GM18511 (cell line): ENCODE data around the gene NRXN3.

Source experiments
- ATAC-seq: cut with Tn5 transposase; IDR thresholded peaks from one replicate; pipeline ENCODE4 v1.9.1; 2021; ENCODE audit warnings: mild to moderate bottlenecking, moderate library complexity; ENCODE audit not compliant: unreplicated experiment

The NRXN3 gene

DNA sequence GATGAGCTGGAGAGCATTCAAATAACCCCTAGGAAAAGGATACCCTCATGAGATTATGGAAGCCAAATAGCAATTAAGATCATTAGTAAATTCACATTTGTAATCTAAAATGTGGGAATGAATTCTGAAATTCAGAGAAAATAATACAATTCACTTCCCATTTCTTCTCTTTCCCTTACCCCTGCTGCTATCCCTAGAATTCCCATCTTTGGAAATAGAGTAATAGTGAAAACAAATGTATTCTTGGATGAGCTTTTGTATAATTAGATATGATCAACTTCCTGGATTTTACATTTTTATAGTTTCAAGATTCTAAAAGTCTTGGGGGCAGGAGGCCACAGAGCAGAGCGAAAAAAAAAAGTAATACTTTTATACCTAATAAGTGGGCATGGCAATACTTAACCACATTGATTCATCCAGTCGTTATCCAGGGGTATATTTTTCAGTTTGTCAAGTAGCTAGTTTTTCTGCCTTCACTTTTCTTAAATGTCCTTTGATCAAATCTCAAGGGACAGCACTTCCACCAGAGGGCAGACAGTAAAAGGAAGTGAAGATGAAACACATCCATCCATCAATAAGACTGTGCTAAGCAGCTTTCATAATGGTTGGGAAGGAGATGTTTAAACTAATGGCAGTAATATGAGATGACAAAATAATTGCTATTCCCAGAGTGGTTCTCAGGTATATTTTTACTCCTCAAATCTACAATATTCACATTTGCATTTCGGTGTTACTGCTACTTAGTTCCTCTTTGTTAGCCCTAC is 1639.9 kb downstream of the NRXN3 start:
- no peak for ATAC-seq

DNA sequence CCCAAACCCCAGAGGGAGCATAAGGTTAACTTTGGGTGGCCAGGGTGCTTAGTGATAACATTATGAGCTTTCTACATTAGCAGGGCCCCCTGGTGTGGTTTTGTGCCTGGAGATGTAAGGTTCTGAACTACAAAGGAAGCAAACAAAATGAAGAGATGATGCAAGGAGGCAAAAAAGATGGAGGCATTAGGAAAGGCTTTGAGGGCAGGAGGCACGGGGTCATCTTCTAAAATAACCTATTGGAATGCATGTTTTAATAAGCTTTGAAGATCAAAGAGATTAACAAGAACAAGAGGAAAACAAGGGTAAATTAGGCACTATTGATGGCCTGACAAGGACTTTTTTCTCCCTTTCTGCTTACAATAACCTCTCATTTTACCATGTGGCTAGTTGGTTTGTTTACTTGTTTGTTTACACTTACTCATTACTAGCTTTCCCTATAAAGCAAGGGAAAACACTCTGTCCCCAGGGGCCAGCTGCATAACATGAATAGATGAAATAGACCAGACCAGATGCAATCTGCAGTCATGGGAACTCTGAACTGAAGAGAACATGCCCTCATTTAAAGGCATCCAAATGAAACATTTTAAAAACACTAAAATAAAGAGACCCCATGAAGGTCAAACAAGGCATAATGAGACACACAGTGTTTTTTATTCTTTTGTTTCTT is 1650.8 kb downstream of the NRXN3 start:
- ATAC-seq: no peak

DNA sequence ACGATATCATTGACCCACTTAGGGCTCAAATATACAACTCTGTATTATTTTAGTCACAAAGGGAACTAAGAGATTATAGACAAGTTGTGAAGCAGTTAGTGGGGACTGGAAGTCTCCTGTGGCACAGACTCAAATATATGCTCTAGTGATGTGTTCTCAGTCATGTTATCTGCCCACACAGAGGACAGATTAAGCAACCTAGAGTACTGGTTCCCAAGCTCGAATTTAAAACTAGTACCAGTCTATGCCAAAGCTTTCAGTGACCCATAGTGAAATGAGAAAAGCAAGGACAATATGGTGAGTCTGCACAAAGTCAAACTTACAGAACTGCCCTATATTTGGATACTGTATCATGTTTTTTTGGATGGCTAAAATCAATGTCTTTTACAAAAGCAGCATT is 1651.9 kb downstream of the NRXN3 start:
- no peak for ATAC-seq

DNA sequence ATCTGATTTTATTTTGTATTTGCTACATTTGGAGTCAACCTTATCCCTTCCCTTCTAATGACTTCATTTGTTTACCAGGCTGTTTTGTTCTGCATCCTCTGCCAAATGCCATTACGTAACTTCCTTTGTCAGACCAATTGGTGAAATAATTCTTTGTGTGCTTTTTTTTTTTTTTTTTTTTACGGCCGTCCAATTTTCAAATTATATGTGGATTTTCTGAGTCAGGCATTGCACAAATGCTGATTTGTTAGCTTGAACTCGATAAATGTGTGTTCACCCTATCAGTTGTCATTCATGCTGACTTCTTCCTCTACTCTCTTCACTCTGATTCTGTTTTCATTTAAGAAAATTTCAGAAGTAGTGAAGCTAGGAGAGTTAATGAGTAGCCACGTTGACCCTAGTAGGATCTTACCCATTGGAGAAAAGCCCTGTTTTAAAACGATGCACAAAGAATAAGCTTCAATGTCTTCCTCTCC is 1654.9 kb downstream of the NRXN3 start:
- no peak for ATAC-seq

DNA sequence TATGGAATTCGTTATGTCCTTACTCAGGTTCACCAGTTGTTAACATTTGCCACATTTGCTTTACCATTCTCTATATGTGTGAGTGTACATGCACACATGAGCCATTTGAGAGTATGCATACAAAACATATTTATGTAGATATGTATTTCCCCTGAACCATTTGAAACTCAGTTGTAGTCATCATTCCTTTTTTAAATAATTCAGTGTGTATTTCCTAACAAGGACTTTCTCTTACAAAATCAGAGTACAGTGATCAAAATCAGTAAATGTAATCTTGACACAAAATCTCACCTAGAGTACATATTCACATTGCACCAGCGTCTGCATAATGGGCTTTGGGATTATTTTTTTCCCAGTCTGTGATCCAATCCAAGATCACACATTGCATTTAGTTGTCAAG is 1656.2 kb downstream of the NRXN3 start:
- no peak for ATAC-seq

DNA sequence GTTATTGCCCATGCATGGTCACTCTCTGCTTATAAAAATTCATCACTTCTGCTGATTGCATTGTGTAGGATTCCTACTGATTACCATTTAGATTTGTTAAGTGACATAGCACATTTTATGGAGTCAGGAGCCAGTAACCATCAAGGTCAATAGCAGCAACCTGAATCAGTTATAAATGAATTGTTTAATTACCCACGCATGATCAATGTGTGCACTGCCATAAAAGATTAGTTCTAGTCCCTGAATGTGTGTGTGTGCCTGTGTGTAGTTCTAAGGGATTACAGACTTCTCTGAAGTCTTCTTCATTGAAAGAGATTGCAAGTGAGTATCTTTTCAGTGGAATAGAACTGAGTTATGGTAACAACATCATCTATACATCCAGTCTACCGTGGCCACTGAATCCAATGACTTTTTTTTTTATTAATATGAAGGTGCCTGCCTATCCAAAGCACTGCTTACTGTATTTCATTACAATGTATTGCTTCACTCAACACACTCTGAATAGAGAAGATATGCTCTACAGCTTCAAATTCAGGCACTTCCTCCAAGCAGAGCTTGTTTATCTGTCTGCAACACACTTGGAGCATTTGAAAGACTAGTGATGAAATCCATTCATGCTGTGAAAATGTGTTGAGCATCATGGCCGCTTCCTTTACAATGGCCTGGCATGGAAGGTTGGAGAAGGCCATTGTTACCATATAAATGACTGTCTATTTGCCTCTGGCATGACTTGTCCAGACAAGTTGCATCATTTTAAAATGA is 1659.4 kb downstream of the NRXN3 start:
- ATAC-seq: no peak

DNA sequence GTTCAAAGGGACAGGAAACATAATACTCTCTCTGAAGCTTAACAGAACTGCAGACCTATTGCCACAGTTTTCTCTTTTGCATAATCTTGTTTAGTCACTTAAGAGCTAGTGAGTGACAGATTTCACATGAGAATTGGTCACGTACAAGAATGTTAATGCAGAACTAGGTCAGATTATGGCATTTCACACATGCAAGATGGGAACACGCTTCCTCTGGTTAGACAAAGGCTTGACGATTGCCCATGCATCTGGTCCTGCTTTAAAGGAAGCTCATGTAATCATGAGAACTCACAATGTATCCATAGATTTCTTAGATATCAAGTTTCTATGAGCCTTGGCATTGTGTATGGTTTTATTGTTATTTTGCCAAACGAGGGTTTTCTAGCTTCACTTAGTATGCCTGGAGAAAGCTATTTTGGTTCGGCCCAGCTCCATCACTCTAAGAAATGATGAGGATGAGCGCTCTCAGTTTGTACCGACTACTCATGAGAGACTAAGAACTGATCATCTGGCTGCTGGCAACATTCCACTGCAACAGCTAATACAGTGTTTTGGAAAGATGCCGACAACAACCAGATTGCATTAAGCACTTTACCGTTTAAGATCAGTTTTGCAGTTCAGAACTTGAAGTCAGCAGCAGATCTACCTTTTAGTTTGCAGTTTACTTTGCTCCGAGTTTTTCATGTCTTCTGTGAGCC is 1661.2 kb downstream of the NRXN3 start:
- ATAC-seq: no peak

DNA sequence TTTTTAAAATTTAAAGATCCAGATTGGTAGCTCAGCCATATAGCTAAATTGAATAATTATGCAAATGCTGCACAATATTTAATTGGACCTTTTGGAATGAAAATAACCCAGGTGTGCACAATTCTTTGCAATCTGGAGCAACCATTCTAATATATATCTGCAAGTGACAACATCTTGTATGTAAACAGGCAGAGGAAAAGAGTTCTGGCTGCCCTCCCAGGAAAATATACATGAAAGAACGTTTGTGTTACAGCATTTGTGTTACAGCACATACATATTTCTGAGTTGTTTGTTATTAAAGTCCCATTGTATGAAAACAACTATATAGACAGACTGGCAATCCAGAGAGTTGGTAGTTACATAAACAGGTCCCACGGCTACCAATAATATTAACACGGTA is 1663.6 kb downstream of the NRXN3 start:
- ATAC-seq: no peak

DNA sequence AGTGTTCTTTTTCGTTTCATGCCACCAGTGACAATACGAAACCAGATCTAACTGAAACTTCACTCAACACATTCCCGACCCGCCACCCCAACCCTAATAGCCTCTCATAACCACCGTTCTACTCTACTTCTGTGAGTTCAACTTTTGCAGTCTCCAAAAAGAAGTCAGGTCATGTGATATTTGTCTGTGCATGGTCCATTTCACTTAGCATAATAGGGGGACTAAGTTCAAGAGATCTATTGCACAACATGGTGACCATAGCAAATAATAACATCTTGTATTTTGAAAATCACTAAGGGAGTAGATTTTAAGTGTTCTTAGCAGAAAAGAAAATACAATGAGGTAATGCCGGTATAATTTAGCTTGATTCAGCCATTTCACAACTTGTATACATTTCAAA is 1664.7 kb downstream of the NRXN3 start:
- ATAC-seq: no peak

DNA sequence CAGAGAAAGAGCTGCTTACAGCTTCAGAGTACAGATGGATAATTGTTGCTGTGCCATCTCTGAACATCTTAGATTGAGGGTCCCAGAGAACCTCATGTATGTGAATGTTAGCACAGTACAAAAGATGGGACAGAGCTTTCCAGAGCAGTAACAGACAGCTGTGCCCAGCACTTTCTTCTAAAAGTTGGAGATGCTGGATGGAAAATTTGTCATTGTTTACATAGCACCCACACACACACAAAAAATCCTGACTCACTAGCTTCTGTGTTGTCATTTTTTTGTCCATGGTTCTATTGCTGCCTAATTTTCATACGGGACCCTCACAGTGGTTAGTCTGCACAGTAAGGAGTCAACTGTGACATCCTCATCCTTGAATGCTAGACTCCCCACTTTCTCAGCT is 1666.4 kb downstream of the NRXN3 start:
- no peak for ATAC-seq

DNA sequence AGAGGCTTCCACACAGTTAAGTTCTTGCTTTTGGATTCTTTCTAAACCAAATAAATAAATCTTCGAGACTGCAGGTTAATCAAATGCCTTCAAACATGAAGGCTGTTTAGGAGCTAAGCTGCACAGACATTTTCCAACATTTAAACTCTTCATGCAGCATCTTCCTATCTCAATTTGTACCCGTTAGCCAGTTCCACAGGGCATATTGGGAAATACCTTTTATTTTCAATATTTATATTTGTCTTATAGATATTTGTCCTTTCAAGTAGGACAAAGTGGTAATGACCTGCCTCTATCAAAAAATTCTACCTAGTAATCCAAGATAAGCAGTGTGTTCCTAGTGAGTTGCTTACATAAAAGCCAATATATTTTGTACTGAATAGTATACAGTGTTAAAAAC is 1667.5 kb downstream of the NRXN3 start:
- ATAC-seq: no peak

DNA sequence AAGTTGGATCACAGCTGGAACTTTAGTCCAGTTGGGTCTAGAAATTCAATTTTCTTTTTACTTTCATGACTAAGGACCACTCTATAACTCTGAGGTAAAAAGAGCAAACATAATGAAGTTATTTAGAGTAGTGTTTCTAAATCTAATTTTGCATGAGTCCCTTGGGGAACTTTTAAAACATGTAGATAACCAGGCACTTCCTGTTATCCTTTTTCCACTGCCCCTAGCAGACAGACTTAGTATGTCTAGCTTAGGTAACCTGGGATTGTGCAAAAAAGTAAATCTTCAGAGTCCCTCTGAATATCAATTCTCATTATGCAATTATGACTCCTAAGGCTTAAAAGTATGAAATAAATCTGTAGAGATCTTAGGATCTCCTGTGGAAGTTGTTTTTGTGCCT is 1669.9 kb downstream of the NRXN3 start:
- no peak for ATAC-seq

DNA sequence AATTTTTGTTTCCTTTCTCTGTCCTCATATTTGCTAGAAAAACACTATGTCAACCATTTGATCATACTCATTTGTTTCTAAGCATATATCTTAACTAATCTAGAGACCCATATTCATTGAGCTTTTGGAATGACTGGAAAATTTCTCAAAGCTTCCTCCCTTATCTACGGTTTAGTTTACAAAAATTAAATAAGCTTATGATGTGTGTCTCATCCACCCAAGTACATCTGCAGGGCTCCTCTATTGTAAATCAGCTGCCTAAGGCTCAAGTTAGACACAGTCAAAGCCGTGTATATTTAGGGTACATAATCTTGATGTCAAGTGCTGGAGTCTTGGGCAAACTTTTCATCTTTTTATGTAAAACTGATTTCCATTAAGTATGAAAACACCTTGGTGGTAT is 1670.7 kb downstream of the NRXN3 start:
- ATAC-seq: no peak

DNA sequence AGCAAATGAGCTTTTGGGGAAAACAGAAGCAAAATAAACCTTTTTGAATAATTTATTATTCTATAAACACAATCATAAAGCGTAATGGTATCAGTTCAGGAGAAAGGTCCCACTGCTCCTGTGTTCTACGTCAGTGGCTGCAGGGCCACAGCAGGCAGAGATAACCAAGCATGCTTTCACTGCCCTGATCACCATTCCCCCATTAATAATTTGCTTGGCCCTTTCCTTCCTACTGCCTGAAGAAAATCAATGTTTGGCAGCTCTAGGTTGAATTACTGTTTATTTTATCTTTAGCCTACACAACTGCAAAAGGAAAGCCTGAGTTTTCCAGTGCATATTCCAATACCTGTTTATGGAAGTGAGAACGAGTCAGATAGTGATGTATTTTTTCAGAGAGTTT is 1671.3 kb downstream of the NRXN3 start:
- no peak for ATAC-seq

DNA sequence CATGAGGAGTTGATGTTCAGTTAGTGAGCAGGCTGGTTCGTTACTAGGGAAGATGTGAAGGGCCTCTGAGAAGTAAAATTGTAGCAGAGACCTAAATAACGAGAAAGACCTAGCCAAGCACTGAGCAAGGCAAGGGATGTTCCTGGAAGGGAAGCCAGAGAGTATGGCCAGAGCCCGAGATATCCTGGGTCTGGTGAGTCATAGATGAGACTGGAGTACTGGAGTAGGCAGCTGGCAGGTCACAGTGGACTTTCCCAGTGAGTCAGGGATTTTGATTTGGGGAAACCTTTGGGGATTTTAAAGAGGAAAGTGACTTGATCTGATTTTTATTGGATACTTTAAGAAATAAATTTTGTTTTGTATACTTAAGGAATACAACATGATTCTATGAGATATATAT is 1672.1 kb downstream of the NRXN3 start:
- no peak for ATAC-seq

DNA sequence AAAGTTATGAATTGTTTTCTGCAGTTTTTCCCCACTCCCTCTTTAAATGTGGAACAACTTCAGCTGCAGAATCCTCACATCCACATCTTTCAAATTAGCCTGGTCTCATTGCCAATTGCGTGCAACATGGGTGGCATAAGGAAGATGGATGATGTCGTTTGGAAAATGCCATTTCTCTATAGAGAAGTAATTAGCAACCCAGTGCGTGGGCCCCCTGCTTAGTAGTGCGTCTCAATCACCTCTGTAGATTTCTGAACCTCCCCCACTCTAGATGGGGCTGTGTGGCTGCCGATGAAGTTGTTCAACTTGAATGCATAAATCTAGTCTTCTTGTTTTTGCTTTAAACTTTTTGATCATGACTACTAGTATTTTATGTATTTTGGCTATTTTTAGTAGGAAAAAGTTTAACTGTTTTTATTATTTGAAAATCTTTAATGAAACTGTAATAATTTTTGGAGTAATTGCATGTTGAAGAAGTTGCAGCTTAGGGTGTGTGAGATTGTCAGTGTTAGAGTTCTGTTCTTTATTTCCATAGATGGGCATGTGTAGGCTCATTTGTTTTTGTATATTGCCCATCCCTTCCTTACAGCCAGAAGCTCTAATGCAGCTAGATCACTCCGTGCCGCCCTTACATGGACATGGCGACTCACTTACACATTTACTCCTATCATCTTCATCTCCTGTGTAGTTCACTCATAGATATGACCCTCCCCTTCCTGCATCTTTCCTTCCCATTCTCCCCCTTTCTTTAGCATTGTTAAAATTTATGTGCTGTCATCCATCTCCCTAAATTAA is 1683.0 kb downstream of the NRXN3 start:
- no peak for ATAC-seq

DNA sequence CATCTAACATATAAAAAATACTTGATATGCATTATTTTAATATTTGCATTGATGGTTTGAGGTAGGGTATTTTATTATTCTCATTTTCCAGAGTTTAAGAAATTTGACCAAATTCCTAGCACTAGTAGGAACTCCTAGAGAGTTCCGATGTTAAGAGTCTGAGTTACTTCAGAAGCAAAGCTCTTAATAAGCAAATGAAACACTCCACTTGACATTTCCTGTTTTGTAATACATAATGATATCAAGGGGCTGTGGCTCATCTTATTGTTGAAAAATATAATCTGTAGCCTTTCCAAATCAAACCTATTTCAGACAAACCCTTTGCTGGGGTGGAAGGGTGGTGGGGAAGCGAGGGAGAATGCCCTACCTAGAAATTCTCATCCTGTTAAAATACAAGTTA is 1685.6 kb downstream of the NRXN3 start:
- no peak for ATAC-seq

DNA sequence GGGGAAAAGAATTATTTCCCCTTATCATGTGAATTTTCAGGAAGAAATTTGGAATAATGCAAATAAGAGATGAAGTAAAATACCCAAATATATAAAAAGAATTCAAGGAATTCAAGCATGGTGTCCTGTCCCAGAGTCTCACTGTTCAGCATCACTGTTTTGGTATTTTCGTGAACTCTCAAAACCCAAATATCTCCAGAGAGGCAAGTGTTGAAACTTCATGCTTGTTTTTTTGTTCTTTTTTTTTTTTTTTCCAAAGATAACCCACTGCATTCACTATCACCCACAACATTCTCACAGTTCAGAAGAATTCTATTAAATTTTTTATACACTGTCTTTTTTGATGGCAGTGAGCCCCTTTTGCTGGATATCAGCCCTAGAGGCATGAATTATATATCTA is 1686.2 kb downstream of the NRXN3 start:
- no peak for ATAC-seq

DNA sequence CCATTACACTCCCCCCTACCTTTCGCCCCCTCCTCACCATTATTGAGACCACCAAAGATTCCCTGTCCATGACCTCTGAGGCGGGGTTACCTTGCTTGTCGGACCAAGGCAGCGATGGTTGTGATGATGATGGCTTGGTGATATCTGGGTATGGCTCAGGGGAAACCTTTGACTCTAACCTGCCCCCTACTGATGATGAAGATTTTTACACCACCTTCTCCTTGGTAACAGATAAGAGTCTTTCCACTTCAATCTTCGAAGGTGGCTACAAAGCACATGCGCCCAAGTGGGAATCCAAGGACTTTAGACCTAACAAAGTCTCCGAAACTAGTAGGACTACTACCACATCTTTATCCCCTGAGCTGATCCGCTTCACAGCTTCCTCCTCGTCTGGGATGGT is 1690.9 kb downstream of the NRXN3 start:
- no peak for ATAC-seq

DNA sequence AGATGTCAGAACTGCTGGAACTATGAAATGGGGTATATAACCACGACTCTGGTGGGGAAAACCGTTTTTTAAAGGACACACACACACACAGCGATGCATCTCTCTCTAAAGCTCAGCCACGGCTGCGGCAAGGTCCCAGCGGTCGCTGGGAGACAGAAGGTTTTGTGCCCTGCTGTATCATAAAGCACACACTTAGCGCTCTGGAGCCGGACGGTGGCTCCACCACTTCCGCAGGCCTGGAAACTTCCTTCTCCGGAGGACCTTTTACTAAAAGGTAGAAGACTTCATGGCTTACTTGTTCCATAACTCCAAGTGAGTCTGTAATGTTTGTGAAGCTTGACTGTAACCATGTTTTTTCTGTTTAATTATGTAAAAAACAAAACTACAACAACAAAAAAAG is 1691.9 kb downstream of the NRXN3 start:
- no peak for ATAC-seq

DNA sequence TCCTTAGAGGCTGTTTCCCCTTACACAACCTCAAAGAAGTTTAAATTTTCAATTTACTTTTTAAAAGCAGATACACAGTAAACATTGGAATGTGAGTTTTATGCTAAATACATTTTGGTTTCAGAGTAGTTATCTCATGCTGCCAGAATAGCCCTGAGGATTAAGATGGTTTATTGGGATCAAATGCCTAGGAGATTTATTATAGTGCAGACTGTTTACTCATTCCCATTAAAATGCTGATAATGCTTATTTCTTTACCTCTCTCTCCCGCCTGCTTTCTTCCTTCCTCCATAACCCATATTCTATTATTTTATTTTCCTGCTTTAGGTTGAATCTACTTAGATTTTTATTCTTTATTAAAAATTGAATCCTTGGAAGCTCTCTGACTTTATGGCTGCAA is 1701.0 kb downstream of the NRXN3 start:
- ATAC-seq: no peak
